Naive thymus-derived CD4-positive, alpha-beta T cell (primary cell): ENCODE measurements around the gene NR2F2. TPM values are rescaled to one million over a fixed set of nuclear protein-coding genes. Genes with fewer than 3 reads are reported as not detected.

Source experiments
- ATAC-seq: fragments of 150-1000 bp; cut with Tn5 transposase; 2 replicates; pipeline ENCODE4 v1.10.0; 2021; ENCODE audit warnings: mild to moderate bottlenecking, moderate library complexity
- CTCF ChIA-PET: fragments of 350-600 bp; sonication (Branson Sonifier 250); formaldehyde crosslinking; loops from one replicate; lab custom pipeline; 2021; ENCODE audit warnings: antibody characterized with exemption; lab: Charles Lee
- POLR2A ChIA-PET: fragments of 350-600 bp; sonication (Branson Sonifier 250); formaldehyde crosslinking; loops from one replicate; lab custom pipeline; 2021; ENCODE audit warnings: antibody characterized with exemption, inconsistent platforms; lab: Charles Lee
- DNase-seq, 9 donors: peaks; one replicate each; pipeline versions ENCODE4 v3.0.0 to v3.0.0-alpha.2; 2020 to 2022; ENCODE audit warnings: mixed read lengths in 1 of 9
- H3K27ac ChIP-seq: one replicate; pipeline ENCODE4 v1.7.0; 2013; ENCODE audit warnings: mild to moderate bottlenecking, low read depth, low read length, moderate library complexity
- H3K27me3 ChIP-seq, 2 donors: one replicate each; pipeline ENCODE4 v1.7.0; 2013; ENCODE audit warnings: low read length in 2 of 2, mild to moderate bottlenecking in 2 of 2, moderate library complexity in 2 of 2; ENCODE audit not compliant: control insufficient read depth in 2 of 2, insufficient read depth in 2 of 2
- H3K36me3 ChIP-seq, 3 experiments: 1 replicate in 2 of 3; 2 replicates in 1 of 3; pipeline ENCODE4 v1.7.0; 2013; ENCODE audit warnings: low read length in 3 of 3, mild to moderate bottlenecking in 3 of 3, moderate library complexity in 1 of 3; ENCODE audit not compliant: insufficient read depth in 3 of 3, control insufficient read depth in 2 of 3
- H3K4me1 ChIP-seq, 2 donors: one replicate each; pipeline ENCODE4 v1.7.0; 2013; ENCODE audit warnings: low read length in 2 of 2, mild to moderate bottlenecking in 2 of 2, moderate library complexity in 1 of 2; ENCODE audit not compliant: control insufficient read depth in 2 of 2, insufficient read depth in 2 of 2
- H3K4me3 ChIP-seq: 2 replicates; pipeline ENCODE4 v1.7.0; 2013; ENCODE audit warnings: mild to moderate bottlenecking, low read length
- H3K9me3 ChIP-seq, 3 experiments: 1 replicate in 2 of 3; 2 replicates in 1 of 3; pipeline ENCODE4 v1.7.0; 2013; ENCODE audit warnings: low read length in 3 of 3; ENCODE audit not compliant: control insufficient read depth in 2 of 3
- H3K27ac Mint-ChIP-seq, 9 donors: one replicate each; pipeline ENCODE4 v1.8.0; 2020 to 2022; ENCODE audit warnings: mixed read lengths in 9 of 9, mild to moderate bottlenecking in 8 of 9, moderate library complexity in 5 of 9, inconsistent platforms in 2 of 9
- H3K27me3 Mint-ChIP-seq, 5 donors: one replicate each; pipeline ENCODE4 v1.8.0; 2021 to 2022; ENCODE audit warnings: mixed read lengths in 5 of 5, mild to moderate bottlenecking in 1 of 5
- H3K36me3 Mint-ChIP-seq, 5 donors: one replicate each; pipeline ENCODE4 v1.8.0; 2020 to 2022; ENCODE audit warnings: mixed read lengths in 5 of 5, mild to moderate bottlenecking in 3 of 5, inconsistent platforms in 1 of 5
- H3K4me1 Mint-ChIP-seq, 7 donors: one replicate each; pipeline ENCODE4 v1.8.0; 2020 to 2022; ENCODE audit warnings: mixed read lengths in 7 of 7, mild to moderate bottlenecking in 3 of 7, inconsistent platforms in 1 of 7
- H3K4me3 Mint-ChIP-seq, 10 donors: one replicate each; pipeline ENCODE4 v1.8.0; 2020 to 2022; ENCODE audit warnings: mild to moderate bottlenecking in 10 of 10, mixed read lengths in 10 of 10, moderate library complexity in 6 of 10, inconsistent platforms in 2 of 10
- H3K9me3 Mint-ChIP-seq, 11 donors: one replicate each; pipeline ENCODE4 v1.8.0; 2020 to 2022; ENCODE audit warnings: mixed read lengths in 11 of 11, mild to moderate bottlenecking in 4 of 11, inconsistent platforms in 1 of 11, moderate library complexity in 1 of 11
- intact Hi-C, 2 donors: fragments of 100-400 bp; cut with micrococcal nuclease; formaldehyde crosslinking; loops; one replicate each; pipeline ENCODE4 v1.15.1; 2023
- polyA plus RNA-seq, 2 donors: library from polyadenylated mRNA; unstranded; fragments of 300-500 nt; fragmentation: Illumina TruSeq; gene quantifications; one replicate each; pipeline ENCODE4 v1.2.3, GENCODE V29; 2021
- total RNA-seq, 6 experiments: library from RNA in 5 of 6; stranded (reverse) in 5 of 6; gene quantifications; 1 replicate in 5 of 6; 2 replicates in 1 of 6; pipeline ENCODE4 v1.2.3 and lab custom pipeline; 2021 to 2026

The NR2F2 gene
- total and polyA plus RNA-seq, 7 experiments from 2014 or later = not detected

- Histone ChIP-seq H3K4me3 (no peak overlapping the region), H3K27me3 (peaks cover 3 to 26% of the 10 kb centered on the region in 2 donors), H3K36me3 (no peaks in the 10 kb centered on the region), H3K9me3 (peaks cover 0 to 3% (median 0%) of the 10 kb centered on the region in 3 experiments), H3K27ac (no peak overlapping the region), H3K4me1 (peaks cover 0 to 3% of the 10 kb centered on the region in 2 donors)
- peaks cover 0 to 27% (median 8%) of the 10 kb centered on the region in 11 donors for H3K9me3 Mint-ChIP-seq
- H3K4me3 Mint-ChIP-seq = peak overlapping the region in 1 of 10 donors; percentile 15
- ATAC-seq (no peak), DNase-seq (no peak)
- CTCF ChIA-PET = no interaction called here
- H3K36me3 Mint-ChIP-seq = peaks cover 0 to 8% (median 3%) of the 10 kb centered on the region in 5 donors
- peaks cover 73 to 91% (median 79%) of the 10 kb centered on the region in 5 donors for H3K27me3 Mint-ChIP-seq
- intact Hi-C loops = no loop called here
- peak overlapping the region in 2 of 9 donors; percentile 4 to 78 for H3K27ac Mint-ChIP-seq
- H3K4me1 Mint-ChIP-seq = peaks cover 11 to 27% (median 18%) of the 10 kb centered on the region in 7 donors
- POLR2A ChIA-PET = no interaction called here
Observed at GRCh38 chr15:96362011-96362754, 31.7 kb downstream of the NR2F2 start.

GRCh38 chr15:96362755-96363651 lies 32.5 kb downstream of the NR2F2 start:
- Histone ChIP-seq H3K4me1 (peaks cover 0 to 1% of the 10 kb centered on the region in 2 donors), H3K27ac (no peak overlapping the region), H3K36me3 (no peaks in the 10 kb centered on the region), H3K4me3 (no peak overlapping the region), H3K27me3 (peaks cover 3 to 26% of the 10 kb centered on the region in 2 donors), H3K9me3 (peaks cover 0 to 3% (median 0%) of the 10 kb centered on the region in 3 experiments)
- Mint-ChIP-seq H3K4me3 (no peak overlapping the region), H3K4me1 (peaks cover 5 to 19% (median 11%) of the 10 kb centered on the region in 7 donors), H3K36me3 (peaks cover 0 to 13% (median 3%) of the 10 kb centered on the region in 5 donors), H3K9me3 (peaks cover 0 to 33% (median 5%) of the 10 kb centered on the region in 11 donors), H3K27ac (peak overlapping the region in 2 of 9 donors; percentile 4 to 78), H3K27me3 (peaks cover 73 to 92% (median 79%) of the 10 kb centered on the region in 5 donors)
- DNase-seq (no peak), ATAC-seq (no peak)
- ChIA-PET POLR2A (no interaction called here), CTCF (no interaction called here)
- intact Hi-C loops = no loop called here

GRCh38 chr15:96363707-96364106 lies 33.2 kb downstream of the NR2F2 start:
- intact Hi-C loops = no loop called here
- POLR2A ChIA-PET = no interaction called here
- no peak for ATAC-seq

GRCh38 chr15:96365781-96366525 lies 35.5 kb downstream of the NR2F2 start:
- H3K27ac Mint-ChIP-seq = peak overlapping the region in 1 of 9 donors; percentile 33
- H3K9me3 Mint-ChIP-seq = peaks cover 0 to 30% (median 6%) of the 10 kb centered on the region in 11 donors
- DNase-seq = no peak
- Histone ChIP-seq H3K27me3 (peaks cover 3 to 10% of the 10 kb centered on the region in 2 donors), H3K9me3 (no peaks in the 10 kb centered on the region), H3K27ac (no peak overlapping the region), H3K36me3 (no peaks in the 10 kb centered on the region), H3K4me1 (no peaks in the 10 kb centered on the region), H3K4me3 (no peak overlapping the region)
- CTCF ChIA-PET = no interaction called here
- POLR2A ChIA-PET = no interaction called here
- H3K4me1 Mint-ChIP-seq = peaks cover 0 to 5% (median 0%) of the 10 kb centered on the region in 7 donors
- ATAC-seq = no peak
- peaks cover 0 to 9% (median 3%) of the 10 kb centered on the region in 5 donors for H3K36me3 Mint-ChIP-seq
- intact Hi-C loops = loop anchor here in 1 of 2 donors (2.0 kb wide), 1 partner anchor 41 kb away; no protein-coding TSS in a partner anchor
- peaks cover 80 to 92% (median 82%) of the 10 kb centered on the region in 5 donors for H3K27me3 Mint-ChIP-seq
- peak overlapping the region in 1 of 10 donors; percentile 23 for H3K4me3 Mint-ChIP-seq

More at GRCh38 chr15:96363707-96364106, 33.2 kb downstream of the NR2F2 start:
- peaks cover 73 to 92% (median 77%) of the 10 kb centered on the region in 5 donors for H3K27me3 Mint-ChIP-seq
- H3K36me3 Mint-ChIP-seq = peaks cover 0 to 13% (median 3%) of the 10 kb centered on the region in 5 donors
- H3K9me3 Mint-ChIP-seq = peaks cover 0 to 26% (median 5%) of the 10 kb centered on the region in 11 donors
- Histone ChIP-seq H3K4me1 (no peaks in the 10 kb centered on the region), H3K4me3 (no peak overlapping the region), H3K27me3 (peaks cover 3 to 20% of the 10 kb centered on the region in 2 donors), H3K9me3 (peaks cover 0 to 3% (median 0%) of the 10 kb centered on the region in 3 experiments), H3K36me3 (no peaks in the 10 kb centered on the region), H3K27ac (no peak overlapping the region)
- H3K27ac Mint-ChIP-seq = peak overlapping the region in 1 of 9 donors; percentile 42
- no peak overlapping the region for H3K4me3 Mint-ChIP-seq
- peaks cover 0 to 12% (median 5%) of the 10 kb centered on the region in 7 donors for H3K4me1 Mint-ChIP-seq
- DNase-seq = no peak
- CTCF ChIA-PET = no interaction called here

- H3K4me1 Mint-ChIP-seq = peaks cover 0 to 4% (median 0%) of the 10 kb centered on the region in 7 donors
- intact Hi-C loops = loop anchor here in 1 of 2 donors (2.0 kb wide), 1 partner anchor 42 kb away; no protein-coding TSS in a partner anchor
- peaks cover 79 to 89% (median 81%) of the 10 kb centered on the region in 5 donors for H3K27me3 Mint-ChIP-seq
- no peaks in the 10 kb centered on the region for H3K36me3 ChIP-seq
- H3K4me1 ChIP-seq = no peaks in the 10 kb centered on the region
- no peak for ATAC-seq
- no peak for DNase-seq
- POLR2A ChIA-PET = no interaction called here
- no peak overlapping the region for H3K27ac ChIP-seq
- H3K9me3 ChIP-seq = no peaks in the 10 kb centered on the region
- H3K4me3 ChIP-seq = no peak overlapping the region
- H3K27me3 ChIP-seq = peaks cover 3 to 10% of the 10 kb centered on the region in 2 donors
- CTCF ChIA-PET = no interaction called here
- no peak overlapping the region for H3K27ac Mint-ChIP-seq
- H3K36me3 Mint-ChIP-seq = peaks cover 0 to 9% (median 3%) of the 10 kb centered on the region in 5 donors
- no peak overlapping the region for H3K4me3 Mint-ChIP-seq
- H3K9me3 Mint-ChIP-seq = peaks cover 0 to 31% (median 6%) of the 10 kb centered on the region in 11 donors
Observed at GRCh38 chr15:96366526-96366877, 36.0 kb downstream of the NR2F2 start.
